ENCODE measurements around the gene DYSF.

DYSF gene

DNA sequence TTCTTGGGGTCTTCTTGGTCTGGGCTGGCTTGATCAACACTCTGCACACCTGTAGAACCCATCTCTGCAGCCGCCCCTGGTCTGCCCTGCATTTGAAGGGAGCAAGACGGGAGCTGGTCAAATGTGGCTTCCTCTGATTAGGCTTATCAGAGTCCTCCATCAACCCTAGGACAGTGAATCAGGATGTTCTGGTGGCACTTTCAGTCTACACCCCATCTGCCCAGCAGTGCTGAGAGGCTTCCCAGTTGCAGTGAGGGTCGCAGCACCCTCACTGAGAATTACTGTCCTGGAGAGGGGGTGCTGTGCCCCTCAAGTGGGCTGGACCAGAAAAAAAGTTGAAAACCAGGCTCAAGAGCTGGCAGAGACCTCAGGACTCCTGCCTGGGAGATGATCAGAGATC is 152.9 kb downstream of the DYSF start:
- no peak for DNase-seq (ENCODE audit: low read depth)
- TF ChIP-seq, protein P1, sequence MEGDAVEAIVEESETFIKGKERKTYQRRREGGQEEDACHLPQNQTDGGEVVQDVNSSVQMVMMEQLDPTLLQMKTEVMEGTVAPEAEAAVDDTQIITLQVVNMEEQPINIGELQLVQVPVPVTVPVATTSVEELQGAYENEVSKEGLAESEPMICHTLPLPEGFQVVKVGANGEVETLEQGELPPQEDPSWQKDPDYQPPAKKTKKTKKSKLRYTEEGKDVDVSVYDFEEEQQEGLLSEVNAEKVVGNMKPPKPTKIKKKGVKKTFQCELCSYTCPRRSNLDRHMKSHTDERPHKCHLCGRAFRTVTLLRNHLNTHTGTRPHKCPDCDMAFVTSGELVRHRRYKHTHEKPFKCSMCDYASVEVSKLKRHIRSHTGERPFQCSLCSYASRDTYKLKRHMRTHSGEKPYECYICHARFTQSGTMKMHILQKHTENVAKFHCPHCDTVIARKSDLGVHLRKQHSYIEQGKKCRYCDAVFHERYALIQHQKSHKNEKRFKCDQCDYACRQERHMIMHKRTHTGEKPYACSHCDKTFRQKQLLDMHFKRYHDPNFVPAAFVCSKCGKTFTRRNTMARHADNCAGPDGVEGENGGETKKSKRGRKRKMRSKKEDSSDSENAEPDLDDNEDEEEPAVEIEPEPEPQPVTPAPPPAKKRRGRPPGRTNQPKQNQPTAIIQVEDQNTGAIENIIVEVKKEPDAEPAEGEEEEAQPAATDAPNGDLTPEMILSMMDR (IDR thresholded peaks at IDR 0.05; ENCODE audit: low read depth, low read length, missing control alignments): no peak
- no peak overlapping the region for H3K4me3 ChIP-seq (ENCODE audit: low read depth, low read length)

DNA sequence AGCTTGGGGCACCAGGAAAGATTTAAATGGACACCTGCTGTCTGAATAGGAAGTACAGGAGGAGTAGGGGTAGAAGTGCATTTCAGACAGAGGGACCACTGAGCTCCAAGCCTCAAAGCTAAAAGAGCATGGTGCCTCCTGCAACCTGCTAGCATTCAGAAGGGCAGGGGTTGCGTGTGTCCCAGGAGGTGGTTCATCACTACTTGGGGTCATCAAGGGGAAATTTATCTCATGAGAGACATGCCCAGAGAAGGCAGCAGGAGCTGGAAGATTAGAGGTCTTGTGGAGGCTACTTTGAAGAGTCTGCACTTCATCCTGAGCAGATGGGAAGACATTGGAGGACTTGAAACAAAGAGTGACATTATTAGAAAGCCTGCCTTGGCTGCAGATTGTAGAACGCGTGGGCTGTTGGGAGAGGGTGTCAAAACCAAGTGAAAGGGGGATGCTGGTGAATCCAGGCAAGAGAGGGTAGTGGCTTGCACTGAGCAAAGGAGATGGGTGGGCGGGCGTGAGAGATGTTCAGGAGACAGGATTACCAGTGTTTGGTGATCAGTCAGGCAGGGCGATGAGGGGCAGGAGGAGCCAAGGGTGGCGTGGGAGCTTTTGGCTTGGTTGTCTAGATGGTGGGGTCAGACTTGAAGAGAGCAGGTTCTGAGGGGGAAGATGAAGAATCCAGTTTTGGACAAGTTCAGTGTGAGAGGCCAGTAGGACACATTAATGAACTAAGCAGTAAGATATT is 154.0 kb downstream of the DYSF start:
- TF ChIP-seq, protein P1 (IDR thresholded peaks at IDR 0.05; ENCODE audit: low read depth, low read length, missing control alignments): no peak
- no peak for DNase-seq (ENCODE audit: low read depth)
- no peak overlapping the region for H3K4me3 ChIP-seq (ENCODE audit: low read depth, low read length)

DNA sequence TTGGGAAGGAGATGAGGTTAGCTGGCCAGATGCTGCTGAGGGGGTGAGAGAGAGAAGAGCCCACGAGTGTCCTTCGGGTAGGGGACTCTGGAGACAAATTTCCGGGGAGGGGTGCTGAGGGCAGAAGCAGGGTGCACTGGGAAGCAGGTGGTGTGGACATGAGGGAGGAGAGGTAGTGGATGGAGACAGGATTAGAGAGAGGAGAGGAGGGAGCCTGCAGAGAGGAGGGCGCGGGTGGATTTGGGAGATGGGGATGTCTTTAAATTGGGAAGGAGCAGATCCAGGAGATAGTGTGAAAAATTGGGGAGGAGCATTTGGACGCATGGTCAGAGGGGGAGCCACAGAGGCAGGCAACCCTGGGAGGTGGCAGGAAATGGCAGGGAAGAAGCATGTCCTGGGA is 154.7 kb downstream of the DYSF start:
- no peak for DNase-seq (ENCODE audit: low read depth)
- H3K4me3 ChIP-seq (ENCODE audit: low read depth, low read length): no peak overlapping the region
- TF ChIP-seq, protein P1 (IDR thresholded peaks at IDR 0.05; ENCODE audit: low read depth, low read length, missing control alignments): no peak

DNA sequence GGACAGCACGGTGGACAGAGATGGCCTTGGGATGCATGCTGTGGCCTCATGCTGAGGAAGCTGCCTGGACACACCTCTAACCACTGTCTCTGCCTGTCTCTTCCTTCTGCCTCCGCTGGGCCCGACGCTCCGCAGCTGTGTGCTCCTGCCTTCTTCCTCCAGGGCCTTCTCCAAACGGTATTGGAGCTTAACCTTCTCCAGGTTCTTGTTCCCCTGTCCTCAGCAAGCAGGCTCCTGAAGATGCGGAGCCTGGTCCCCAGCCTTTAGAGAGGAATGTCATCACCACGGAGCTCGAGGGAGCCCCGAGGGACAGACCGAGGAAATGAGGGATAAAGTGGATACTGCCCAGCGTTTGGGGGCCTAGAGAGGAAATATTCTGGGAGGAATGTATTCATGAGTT is 155.1 kb downstream of the DYSF start:
- no peak overlapping the region for H3K4me3 ChIP-seq (ENCODE audit: low read depth, low read length)
- TF ChIP-seq, protein P1 (IDR thresholded peaks at IDR 0.05; ENCODE audit: low read depth, low read length, missing control alignments): no peak
- DNase-seq (ENCODE audit: low read depth): no peak

DNA sequence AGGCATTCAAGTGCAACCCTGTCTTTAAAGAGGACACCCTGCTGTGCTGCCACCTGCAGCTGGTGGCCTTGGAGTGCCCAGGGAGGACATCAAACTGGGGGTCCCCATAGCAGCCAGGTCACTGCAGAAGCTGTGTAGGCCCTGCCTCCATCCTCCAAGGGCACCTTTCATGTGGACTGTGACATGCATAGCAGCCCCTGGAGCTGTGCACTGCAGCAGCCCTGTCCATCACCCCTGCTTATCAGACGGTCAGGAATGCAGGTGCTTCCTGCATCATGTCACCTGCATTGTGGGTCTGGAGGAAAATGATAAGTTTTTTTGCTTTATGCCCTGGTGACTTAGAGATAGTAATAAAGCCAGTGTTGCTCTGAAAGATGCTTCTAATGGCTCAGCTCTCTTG is 155.7 kb downstream of the DYSF start:
- no peak overlapping the region for H3K4me3 ChIP-seq (ENCODE audit: low read depth, low read length)
- no peak for DNase-seq (ENCODE audit: low read depth)
- TF ChIP-seq, protein P1 (IDR thresholded peaks at IDR 0.05; ENCODE audit: low read depth, low read length, missing control alignments): no peak

DNA sequence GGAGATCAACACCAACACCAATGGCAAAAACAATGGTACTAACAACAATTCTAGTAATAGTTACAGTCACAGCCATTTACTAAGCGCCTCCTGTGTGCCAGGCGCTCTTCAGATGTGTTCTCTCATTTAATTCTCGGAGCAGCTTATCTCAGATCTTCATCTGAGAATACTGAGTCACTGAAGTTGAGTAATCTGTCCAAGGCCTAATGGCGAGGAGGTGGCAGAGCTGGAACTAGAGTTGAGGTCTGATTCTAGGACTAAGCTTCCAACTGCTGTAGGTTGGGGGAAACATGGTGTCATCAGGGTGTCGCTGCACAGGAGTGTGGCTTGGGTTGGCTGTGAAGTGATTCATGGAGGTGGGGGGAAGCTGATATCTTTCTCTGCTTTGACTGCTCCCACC is 156.1 kb downstream of the DYSF start:
- H3K4me3 ChIP-seq (ENCODE audit: low read depth, low read length): no peak overlapping the region
- DNase-seq (ENCODE audit: low read depth): no peak
- TF ChIP-seq, protein P1 (IDR thresholded peaks at IDR 0.05; ENCODE audit: low read depth, low read length, missing control alignments): no peak

DNA sequence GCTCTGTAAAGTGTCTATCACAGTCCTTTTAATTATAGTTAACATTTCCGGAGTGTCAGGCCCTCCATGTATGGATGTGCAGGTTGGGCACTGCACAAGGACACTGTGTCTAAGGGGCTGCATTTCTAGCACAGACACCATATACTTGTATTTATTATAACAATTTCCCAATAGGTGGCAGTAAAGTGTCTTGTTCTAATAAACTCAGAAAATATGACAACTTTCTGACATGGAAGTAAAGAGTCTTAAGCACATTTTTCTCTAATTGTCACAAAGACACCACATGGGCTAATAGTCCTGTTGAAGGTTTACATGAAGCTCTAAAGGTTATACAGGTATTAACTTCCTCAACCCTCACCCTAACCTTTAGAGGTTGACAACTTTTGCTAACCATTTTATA is 156.6 kb downstream of the DYSF start:
- H3K4me3 ChIP-seq (ENCODE audit: low read depth, low read length): no peak overlapping the region
- no peak for DNase-seq (ENCODE audit: low read depth)
- TF ChIP-seq, protein P1 (IDR thresholded peaks at IDR 0.05; ENCODE audit: low read depth, low read length, missing control alignments): no peak
